ENCODE measurements around the gene CTDSPL.

CTDSPL gene

GRCh38 chr3:37853691-37854413 lies 7.8 kb upstream of the CTDSPL start:
- no peak for DNase-seq (ENCODE audit: low read depth in 2 of 2)

- peak; percentile 29 to 48 for DNase-seq (ENCODE audit: low read depth in 2 of 2)
Measured at GRCh38 chr3:37855363-37855970, 6.2 kb upstream of the CTDSPL start.

- DNase-seq (ENCODE audit: low read depth in 2 of 2): no peak
Measured at GRCh38 chr3:37856381-37856780, 5.3 kb upstream of the CTDSPL start.

- no peak for DNase-seq (ENCODE audit: low read depth in 2 of 2)
Measured at GRCh38 chr3:37858742-37859141, 2.9 kb upstream of the CTDSPL start.

GRCh38 chr3:37859354-37859753 lies 2.3 kb upstream of the CTDSPL start:
- no peak for DNase-seq (ENCODE audit: low read depth in 2 of 2)

- no peak for DNase-seq (ENCODE audit: low read depth in 2 of 2)
Measured at GRCh38 chr3:37859908-37860199, 1.8 kb upstream of the CTDSPL start.

- peak in 1 of 2 donors; percentile 12 for DNase-seq (ENCODE audit: low read depth in 2 of 2)
Measured at GRCh38 chr3:37862219-37862902, 681 bp downstream of the CTDSPL start.

- no peak for DNase-seq (ENCODE audit: low read depth in 2 of 2)
Measured at GRCh38 chr3:37862903-37863815, 1.5 kb downstream of the CTDSPL start.

GRCh38 chr3:37863949-37864822 lies 2.5 kb downstream of the CTDSPL start:
- DNase-seq (ENCODE audit: low read depth in 2 of 2): no peak

- DNase-seq (ENCODE audit: low read depth in 2 of 2): no peak
Measured at GRCh38 chr3:37864904-37865303, 3.2 kb downstream of the CTDSPL start.

GRCh38 chr3:37867144-37867543 lies 5.5 kb downstream of the CTDSPL start:
- no peak for DNase-seq (ENCODE audit: low read depth in 2 of 2)

- no peak for DNase-seq (ENCODE audit: low read depth in 2 of 2)
Measured at GRCh38 chr3:37871858-37872257, 10.2 kb downstream of the CTDSPL start.

GRCh38 chr3:37872413-37873160 lies 10.9 kb downstream of the CTDSPL start:
- no peak for DNase-seq (ENCODE audit: low read depth in 2 of 2)

- DNase-seq (ENCODE audit: low read depth in 2 of 2): no peak
Measured at GRCh38 chr3:37876279-37876678, 14.6 kb downstream of the CTDSPL start.

GRCh38 chr3:37882711-37883110 lies 21.0 kb downstream of the CTDSPL start:
- no peak for DNase-seq (ENCODE audit: low read depth in 2 of 2)

GRCh38 chr3:37885814-37886213 lies 24.1 kb downstream of the CTDSPL start:
- DNase-seq (ENCODE audit: low read depth in 2 of 2): no peak

- no peak for DNase-seq (ENCODE audit: low read depth in 2 of 2)
Measured at GRCh38 chr3:37886395-37886794, 24.7 kb downstream of the CTDSPL start.

GRCh38 chr3:37887062-37887461 lies 25.4 kb downstream of the CTDSPL start:
- no peak for DNase-seq (ENCODE audit: low read depth in 2 of 2)

- DNase-seq (ENCODE audit: low read depth in 2 of 2): no peak
Measured at GRCh38 chr3:37887824-37888223, 26.1 kb downstream of the CTDSPL start.

- DNase-seq (ENCODE audit: low read depth in 2 of 2): no peak
Measured at GRCh38 chr3:37888421-37888820, 26.7 kb downstream of the CTDSPL start.

All from stimulated activated CD8-positive, alpha-beta memory T cell treated with anti-CD3 and anti-CD28 coated beads, Interleukin-15, amount 100 ng/mL, for 4 hours (primary cell).